ENCODE measurements around the gene DMTF1.

Gene DMTF1

DNA sequence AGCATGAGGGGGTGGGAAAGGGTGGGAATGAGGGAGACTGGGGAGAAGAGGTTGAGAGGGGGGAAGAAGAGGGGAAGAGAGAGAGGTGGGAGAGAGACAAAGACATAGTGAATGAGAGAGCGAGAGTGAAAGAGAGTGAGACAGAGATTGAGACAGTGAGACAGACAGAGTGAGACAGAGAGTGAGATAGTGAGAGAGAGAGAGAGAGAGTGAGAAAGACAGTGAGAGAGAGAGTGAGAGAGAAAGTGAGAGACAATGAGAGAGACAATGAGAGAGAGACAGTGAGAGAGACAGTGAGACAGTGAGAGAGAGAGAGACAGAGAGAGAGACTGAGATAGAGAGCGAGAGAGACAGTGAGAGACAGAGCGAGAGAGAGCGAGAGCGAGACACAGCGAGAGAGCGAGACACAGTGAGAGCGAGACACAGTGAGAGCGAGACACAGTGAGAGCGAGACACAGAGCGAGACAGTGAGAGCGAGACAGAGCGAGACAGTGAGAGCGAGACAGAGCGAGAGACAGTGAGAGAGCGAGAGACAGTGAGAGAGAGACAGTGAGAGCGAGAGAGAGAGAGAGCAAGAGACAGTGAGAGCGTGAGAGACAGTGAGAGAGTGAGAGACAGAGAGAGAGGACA is 57.2 kb downstream of the DMTF1 start:
- TF ChIP-seq, protein P1, sequence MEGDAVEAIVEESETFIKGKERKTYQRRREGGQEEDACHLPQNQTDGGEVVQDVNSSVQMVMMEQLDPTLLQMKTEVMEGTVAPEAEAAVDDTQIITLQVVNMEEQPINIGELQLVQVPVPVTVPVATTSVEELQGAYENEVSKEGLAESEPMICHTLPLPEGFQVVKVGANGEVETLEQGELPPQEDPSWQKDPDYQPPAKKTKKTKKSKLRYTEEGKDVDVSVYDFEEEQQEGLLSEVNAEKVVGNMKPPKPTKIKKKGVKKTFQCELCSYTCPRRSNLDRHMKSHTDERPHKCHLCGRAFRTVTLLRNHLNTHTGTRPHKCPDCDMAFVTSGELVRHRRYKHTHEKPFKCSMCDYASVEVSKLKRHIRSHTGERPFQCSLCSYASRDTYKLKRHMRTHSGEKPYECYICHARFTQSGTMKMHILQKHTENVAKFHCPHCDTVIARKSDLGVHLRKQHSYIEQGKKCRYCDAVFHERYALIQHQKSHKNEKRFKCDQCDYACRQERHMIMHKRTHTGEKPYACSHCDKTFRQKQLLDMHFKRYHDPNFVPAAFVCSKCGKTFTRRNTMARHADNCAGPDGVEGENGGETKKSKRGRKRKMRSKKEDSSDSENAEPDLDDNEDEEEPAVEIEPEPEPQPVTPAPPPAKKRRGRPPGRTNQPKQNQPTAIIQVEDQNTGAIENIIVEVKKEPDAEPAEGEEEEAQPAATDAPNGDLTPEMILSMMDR (IDR thresholded peaks at IDR 0.05; ENCODE audit: borderline replicate concordance, control extremely low read depth, extremely low read depth, insufficient read depth, missing control alignments) = no peak
- in situ Hi-C loops (cut with MboI; ENCODE audit: low sequenced_read_pairs, unreplicated experiment) = no loop called here
- DNase-seq (ENCODE audit: low spot score) = no peak

DNA sequence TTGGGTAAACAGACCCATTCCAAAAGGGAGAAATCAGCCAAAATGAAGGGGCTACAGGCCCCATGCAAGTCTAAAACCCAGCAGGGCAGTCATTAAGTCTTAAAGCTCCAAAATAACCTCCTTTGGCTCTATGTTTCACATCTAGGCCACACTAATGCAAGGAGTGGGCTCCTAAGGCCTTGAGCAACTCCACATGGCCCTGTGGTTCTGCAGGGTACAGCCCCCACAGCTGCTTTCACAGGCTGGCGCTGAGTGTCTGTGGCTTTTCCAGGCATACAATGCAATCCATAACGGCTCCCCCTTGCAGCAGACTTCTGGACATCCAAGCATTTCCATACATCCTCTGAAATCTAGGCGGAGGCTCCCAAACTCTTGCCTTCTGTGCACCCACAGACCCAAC is 58.3 kb downstream of the DMTF1 start:
- in situ Hi-C loops (cut with MboI; ENCODE audit: low sequenced_read_pairs, unreplicated experiment) = no loop called here
- TF ChIP-seq, protein P1 (IDR thresholded peaks at IDR 0.05; ENCODE audit: borderline replicate concordance, control extremely low read depth, extremely low read depth, insufficient read depth, missing control alignments) = no peak
- no peak for DNase-seq (ENCODE audit: low spot score)

DNA sequence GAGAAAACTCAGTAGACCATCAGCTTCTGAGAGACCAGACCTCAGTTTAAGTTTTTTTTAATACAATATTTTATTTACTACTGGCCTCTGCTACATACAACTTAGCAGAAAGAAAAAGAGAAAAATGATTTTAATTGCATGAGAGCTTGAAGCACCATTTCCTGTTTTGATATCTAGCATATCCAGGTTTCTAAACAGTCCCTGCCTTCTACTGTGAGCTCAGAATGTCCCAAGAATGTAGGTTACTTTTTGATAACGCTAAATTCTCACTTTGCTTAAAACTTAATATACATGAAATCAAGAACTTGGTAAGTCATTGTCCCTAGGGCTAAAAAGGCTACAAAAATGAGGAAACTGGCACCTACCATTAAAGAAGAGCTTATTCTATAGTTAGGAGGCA is 60.2 kb downstream of the DMTF1 start:
- no peak for DNase-seq (ENCODE audit: low spot score)
- TF ChIP-seq, protein P1 (IDR thresholded peaks at IDR 0.05; ENCODE audit: borderline replicate concordance, control extremely low read depth, extremely low read depth, insufficient read depth, missing control alignments) = no peak
- in situ Hi-C loops (cut with MboI; ENCODE audit: low sequenced_read_pairs, unreplicated experiment) = no loop called here

DNA sequence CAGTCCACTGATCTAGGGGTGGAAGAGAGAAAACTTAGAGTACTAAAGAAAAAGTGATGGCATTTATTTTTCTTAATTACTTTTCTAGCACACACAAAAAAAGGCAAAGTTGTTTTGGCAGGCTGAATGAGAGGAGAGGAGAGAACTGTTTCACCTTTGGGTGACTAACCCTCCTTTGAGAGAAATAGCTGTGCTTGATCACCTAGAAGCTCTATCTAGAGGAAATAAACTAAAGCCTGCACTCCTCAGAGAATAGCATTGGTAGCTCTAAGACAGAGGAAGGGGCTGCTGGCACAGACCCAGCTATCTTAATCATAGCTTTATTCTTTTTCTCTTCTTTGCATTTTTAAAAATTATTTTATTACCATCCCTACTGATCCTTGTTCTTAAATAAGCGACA is 61.0 kb downstream of the DMTF1 start:
- TF ChIP-seq, protein P1 (IDR thresholded peaks at IDR 0.05; ENCODE audit: borderline replicate concordance, control extremely low read depth, extremely low read depth, insufficient read depth, missing control alignments) = no peak
- DNase-seq (ENCODE audit: low spot score) = no peak
- in situ Hi-C loops (cut with MboI; ENCODE audit: low sequenced_read_pairs, unreplicated experiment) = no loop called here

DNA sequence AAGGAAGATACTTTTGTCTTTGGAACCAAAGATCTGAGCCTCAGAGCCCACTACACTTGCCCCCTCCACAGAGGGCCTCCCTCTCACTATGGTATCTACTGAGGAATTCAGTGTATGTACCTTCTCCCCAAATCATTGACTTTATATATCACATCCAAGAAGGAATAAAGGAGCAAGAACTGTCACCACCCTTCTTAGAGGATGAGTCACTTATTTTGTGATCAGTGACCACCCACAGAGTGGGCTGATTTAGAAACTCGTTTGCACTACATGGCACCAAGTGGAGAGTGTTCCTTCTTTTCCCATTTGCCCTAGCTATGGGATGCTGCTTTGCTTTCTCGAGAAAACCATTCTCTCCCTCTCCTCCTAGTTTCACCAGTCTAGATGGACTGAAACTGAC is 61.6 kb downstream of the DMTF1 start:
- DNase-seq (ENCODE audit: low spot score) = no peak
- in situ Hi-C loops (cut with MboI; ENCODE audit: low sequenced_read_pairs, unreplicated experiment) = no loop called here
- TF ChIP-seq, protein P1 (IDR thresholded peaks at IDR 0.05; ENCODE audit: borderline replicate concordance, control extremely low read depth, extremely low read depth, insufficient read depth, missing control alignments) = no peak

DNA sequence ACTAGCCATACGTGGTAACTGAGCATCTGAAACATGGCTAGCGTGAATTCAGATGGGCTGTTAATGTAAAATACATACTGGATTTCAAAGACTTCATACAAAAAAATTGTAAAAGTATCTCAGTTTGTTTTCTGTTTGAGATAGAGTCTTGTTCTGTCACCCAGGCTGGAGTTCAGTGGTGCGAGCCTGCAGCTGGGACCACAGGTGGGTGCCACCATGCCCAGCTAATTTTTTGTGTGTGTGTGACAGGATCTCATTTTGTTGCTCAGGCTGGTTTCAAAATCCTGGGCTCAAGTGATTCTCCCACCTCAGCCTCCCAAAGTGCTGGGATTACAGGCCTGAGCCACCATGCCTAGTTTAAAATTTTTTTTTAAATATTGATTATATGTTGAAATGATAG is 62.8 kb downstream of the DMTF1 start:
- TF ChIP-seq, protein P1 (IDR thresholded peaks at IDR 0.05; ENCODE audit: borderline replicate concordance, control extremely low read depth, extremely low read depth, insufficient read depth, missing control alignments) = no peak
- no peak for DNase-seq (ENCODE audit: low spot score)
- in situ Hi-C loops (cut with MboI; ENCODE audit: low sequenced_read_pairs, unreplicated experiment) = loop anchor here (5.0 kb wide), 1 partner anchor 58 kb away; no protein-coding TSS in a partner anchor

All from GM13976 (cell line).